ENCODE results near the gene XNDC1N.
A peak's percentile ranks its signal among the peaks of the same experiment; 100 is the strongest.
"Not testable (repeated sequence)": the region's sequence is repeated elsewhere in the genome, so short reads cannot be mapped to it uniquely, and the experiment has no call there.

Gene XNDC1N

DNA sequence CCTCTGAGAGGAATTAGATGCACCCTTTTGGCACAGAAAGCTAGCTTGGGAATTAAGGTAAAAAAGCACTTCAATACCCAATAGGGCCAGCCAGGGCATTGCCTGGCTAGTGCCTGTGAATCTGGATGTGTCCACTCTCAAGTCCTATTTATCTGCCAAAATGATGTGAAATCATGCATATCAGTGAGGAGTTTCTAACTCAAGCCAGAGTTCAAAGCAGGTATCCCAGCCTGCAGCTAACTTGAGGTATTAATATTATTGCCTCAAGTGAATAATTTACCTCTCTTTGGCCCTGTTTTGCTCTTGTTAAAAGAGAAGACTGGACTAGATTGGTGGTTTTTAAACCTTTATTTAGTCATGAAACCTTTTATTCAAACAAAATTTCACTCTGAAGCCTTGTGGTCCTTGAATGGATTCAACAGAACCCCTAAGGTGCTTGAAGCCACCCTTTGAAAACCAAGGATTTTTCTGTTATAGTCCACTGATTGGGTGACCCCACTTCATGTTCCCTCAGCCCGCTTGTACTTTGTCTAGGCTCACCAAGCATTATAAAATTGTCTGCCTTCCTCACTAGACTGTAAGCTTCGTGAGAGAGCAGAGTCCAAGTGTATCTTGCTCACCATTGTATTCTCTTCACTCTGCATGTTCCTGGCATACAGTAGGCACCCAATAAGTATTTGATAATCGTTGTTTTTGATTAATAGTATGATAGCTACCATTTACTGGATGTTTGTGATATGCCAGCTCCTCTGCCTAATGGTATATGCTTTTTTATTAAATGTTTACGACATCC is 4.9 kb upstream of the XNDC1N start:
- no peak for DNase-seq (ENCODE audit: low read depth in 2 of 2, low spot score in 1 of 2)

DNA sequence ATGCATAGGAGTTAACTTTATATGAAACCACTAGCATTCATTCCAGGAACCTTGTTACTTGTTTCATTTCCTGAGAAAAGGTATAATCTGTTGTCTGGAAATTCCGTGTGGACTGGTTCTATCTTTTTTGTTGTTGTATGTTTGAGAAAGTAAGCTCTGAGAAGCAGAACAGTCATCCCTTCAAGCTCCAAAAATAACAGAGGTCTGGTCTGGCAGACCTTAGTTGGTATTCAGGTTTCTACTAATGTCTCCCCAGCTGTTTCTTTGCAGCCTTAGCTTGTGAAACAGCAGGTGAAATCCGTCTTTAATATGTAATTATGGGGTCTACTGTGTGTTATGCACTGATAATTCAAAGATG is 2.8 kb upstream of the XNDC1N start:
- no peak for DNase-seq (ENCODE audit: low read depth in 2 of 2, low spot score in 1 of 2)

DNA sequence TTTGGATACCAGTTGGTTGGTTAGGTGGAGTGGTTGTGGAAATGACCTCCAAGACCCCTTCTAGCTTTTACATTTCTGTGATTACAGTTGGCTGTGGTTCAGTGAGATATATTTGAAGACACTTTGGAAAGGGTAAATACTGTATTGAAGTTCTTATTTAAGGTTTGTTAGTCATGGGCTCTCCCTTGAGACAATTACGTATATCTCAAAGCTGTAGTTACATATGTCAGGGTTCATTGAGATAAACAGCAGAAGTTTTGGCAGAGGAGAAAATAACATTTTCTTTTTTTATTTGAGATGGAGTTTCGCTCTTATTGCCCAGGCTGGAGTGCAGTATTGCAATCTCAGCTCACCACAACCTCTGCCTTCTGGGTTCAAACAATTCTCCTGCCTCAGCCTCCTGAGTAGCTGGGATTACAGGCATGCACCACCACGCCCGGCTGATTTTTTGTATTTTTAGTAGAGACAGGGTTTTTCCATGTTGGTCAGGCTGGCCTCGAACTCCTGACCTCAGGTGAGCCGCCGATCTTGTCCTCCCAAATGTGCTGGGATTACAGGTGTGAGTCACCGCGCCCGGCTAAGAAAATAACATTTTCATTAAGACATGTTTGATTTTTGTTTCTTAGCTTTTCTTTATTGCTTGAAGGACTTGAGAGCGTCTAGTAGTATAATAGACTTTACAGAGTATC is 2.3 kb upstream of the XNDC1N start:
- no peak for DNase-seq (ENCODE audit: low read depth in 2 of 2, low spot score in 1 of 2)

DNA sequence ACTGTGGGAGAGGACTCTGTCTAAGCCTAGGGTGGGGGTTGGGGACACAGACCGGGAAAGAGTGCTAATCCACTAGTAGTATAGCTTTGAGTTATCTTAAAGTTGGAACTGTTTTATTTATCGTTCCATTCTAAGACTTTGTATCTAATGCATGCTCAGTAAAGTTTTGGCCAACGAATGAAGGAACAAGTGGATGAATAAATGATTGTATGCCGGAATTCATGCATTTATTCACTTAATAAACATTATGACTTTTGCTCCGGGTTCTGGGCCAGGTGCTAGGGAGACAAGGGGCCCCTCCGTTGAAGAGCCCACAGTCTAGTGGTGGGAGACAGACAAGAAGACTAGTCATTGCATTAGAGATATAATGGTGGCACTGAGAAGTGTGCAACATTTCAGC is 1.1 kb upstream of the XNDC1N start:
- DNase-seq (ENCODE audit: low read depth in 2 of 2, low spot score in 1 of 2) = no peak

DNA sequence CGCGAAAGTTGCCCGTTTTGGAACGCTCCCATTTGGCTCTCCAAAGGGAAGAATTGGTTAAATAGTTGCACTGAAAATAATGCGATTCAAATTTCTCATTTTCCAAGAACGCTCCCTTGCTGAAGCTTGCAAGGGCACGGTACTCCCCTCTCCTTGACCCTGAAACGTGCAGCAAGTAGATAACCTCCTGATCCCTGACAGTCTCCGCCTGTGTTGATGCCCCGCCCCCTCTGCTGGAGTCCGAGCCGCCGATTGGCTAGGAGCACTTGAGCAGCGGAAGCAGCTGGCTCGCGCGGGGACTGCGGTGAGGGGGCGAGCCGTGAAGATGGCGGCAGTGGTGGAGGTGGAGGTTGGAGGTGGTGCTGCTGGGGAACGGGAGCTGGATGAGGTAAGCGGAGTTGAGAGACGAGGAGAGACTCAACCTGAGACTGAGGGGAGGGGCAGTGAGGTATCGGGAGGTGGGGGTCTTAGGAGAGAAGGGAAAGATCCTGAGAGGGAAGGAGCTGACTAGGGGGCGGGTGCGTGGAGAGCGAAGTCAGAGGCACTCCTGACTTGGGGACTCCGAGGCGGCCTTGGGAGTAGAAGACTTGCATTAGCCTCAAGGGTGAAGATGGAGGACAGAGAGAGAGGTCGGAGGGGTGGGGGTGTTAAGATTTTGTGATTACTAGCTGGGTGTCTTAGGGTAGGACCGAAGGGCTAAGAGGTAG is 496 bp upstream of the XNDC1N start, which contains the start of gene RNF121:
RNF121 (plus strand) TSS at position 310 of the 707 bp plus-strand sequence; CDS start at position 326, 16 bp downstream.
- DNase-seq (ENCODE audit: low read depth in 2 of 2, low spot score in 1 of 2) = peak; percentile 91 to 93

DNA sequence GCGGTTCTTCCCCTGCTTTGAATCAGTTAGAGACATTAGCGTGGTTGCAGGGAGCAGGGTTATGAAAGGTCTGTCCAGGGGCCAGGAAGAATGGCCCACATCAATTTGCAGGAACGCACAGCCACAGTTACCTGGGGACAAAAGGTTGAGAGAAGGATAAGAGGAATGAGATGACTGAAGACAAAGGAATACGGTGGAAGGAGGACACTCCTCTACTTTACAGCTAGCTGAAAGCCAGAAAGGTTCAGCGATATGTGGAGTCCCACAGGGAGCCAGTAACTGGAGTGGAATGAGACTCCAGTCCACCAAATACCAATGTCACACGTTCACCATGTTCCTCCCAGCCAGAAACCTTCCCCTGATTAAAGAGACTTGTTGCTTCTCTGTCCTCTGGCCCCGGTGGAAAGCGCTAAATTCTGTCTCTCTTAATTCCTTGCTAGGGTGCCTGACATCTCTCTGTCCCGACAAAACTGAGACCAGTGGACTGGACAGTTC is 10.7 kb downstream of the XNDC1N start:
- DNase-seq (ENCODE audit: low read depth in 2 of 2, low spot score in 1 of 2) = no peak

DNA sequence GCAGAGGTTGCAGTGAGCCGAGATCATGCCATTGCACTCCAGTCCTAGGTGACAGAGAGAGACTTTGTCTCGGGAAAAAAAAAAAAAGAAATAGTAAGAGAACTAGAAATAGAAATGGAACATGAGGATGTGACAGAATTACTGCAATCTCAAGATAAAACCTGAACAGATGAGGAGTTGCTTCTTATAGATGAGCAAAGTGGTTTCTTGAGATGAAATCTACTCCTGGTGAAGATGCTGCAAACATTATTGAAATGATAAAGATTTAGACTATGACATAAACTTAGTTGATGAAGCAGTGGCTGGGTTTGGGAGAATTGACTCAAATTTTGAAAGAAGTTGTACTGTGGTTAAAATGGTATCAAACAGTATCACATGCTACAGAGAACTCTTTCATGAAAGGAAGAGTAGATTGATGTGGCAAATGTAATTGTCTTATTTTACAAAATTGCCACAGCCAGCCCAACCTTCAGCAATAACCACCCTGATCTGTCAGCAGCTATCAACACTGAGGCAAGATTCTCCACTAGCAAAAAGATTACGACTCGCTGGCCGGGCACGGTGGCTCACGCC is 13.7 kb downstream of the XNDC1N start:
- no peak for DNase-seq (ENCODE audit: low read depth in 2 of 2, low spot score in 1 of 2)

DNA sequence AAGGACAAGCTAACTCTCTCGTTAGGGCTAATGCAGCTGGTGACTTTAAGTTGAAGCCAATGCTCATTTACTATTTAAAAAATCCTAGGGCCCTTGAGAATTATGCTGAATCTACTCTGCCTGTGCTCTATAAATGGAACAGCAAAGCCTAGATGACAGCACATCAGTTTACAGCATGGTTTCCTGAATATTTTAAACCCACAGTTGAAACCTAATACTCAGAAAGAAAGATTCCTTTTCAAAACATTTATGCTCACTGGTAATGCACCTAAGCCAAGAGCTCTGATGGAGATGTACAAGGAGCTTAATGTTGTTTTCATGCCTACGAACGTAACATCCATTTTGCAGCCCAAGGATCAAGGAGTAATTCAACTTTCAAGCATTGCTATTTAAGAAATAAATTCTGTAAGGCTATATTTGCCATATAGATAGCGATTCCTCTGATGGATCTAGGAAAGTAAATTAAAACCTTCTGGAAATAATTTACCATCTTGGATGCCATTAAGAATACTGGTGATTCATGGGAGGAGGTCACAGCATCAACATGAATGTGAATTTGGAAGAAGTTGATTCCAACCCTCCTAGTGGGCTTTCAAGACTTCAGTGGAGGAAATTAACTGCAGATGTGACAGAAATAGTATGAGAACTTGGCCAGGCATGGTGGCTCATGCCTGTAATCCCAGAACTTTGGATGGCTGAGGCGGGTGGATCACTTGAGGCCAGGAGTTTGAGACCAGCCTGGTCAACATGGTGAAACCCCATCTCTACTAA is 14.5 kb downstream of the XNDC1N start:
- no peak for DNase-seq (ENCODE audit: low read depth in 2 of 2, low spot score in 1 of 2)

DNA sequence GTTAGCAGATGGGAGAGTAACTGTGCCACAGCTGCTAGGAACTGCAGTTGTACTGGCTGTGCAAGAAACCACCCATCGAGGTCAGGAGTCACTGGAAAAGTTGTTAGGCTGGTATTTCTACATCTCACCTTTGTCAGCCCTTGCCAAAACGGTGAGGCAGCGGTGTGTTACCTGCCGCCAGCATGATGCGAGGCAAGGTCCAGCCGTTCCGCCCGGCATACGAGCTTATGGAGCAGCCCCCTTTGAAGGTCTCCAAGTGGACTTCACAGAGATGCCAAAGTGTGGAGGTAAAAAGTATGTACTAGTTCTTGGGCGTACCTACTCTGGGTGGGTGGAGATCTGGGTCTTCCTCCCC is 16.4 kb downstream of the XNDC1N start:
- not testable (repeated sequence) for DNase-seq (ENCODE audit: low read depth in 2 of 2, low spot score in 1 of 2)

DNA sequence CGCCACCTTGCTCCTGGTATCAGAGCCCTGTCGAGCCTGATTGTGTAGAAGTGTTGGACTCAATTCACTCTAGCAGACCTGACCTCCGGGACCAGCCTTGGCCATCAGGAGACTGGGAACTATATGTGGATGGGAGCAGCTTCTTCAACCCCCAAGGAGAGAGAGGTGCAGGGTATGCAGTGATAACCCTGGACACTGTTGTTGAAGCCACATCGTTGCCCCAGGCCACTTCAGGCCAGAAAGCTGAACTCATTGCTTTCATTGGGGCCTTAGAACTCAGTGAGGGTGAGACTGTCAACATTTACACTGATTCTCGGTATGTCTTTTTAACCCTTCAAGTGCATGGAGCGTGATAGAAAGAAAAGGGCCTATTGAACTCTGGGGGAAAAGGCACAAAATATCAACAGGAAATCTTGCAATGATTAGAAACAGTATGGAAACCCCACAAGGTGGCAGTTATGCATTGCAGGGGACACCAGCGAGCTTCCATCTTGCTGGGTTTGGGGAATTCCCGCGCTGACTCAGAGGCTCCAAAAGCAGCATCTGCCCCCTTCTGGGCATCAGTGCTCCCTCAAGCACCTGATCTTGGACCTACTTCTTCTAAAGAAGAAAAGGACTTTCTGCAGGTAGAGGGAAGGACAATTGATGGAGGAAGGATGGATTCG is 16.9 kb downstream of the XNDC1N start:
- DNase-seq (ENCODE audit: low read depth in 2 of 2, low spot score in 1 of 2) = not testable (repeated sequence)

DNA sequence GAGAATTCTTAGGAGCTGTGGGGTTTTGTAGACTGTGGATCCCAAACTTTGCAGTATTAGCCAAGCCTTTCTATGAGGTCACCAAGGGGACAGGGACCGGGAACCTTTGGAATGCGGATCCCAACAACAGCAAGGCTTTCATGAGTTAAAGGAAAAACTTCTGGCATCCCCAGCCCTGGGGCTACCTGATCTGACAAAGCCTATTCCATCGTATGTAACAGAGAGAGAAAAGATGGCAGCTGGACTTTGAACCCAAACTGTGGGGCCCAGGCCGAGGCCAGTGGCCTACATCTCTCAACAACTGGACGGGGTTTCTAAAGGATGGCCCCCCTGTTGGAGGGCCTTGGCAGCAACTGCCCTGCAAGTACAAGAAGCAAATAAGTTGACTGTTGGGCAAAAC is 17.6 kb downstream of the XNDC1N start:
- DNase-seq (ENCODE audit: low read depth in 2 of 2, low spot score in 1 of 2) = not testable (repeated sequence)

DNA sequence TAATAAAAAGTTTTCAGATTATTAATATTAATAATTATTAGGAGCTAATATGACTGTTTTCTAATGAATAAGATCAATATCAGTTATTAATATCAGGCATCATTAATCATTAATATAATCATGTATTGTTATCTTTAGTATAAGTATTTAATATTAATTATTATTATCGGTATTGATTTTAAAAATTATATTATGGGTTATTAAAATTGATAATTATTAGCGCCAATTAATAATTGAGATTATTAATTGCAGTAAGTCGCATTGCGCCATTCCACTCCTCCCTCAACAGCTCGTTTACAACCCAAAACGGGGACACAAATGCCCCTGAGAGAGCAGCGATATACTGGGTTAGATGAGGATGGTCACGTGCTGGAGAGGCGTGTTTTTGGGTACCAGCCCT is 20.2 kb downstream of the XNDC1N start:
- DNase-seq (ENCODE audit: low read depth in 2 of 2, low spot score in 1 of 2) = no peak

DNA sequence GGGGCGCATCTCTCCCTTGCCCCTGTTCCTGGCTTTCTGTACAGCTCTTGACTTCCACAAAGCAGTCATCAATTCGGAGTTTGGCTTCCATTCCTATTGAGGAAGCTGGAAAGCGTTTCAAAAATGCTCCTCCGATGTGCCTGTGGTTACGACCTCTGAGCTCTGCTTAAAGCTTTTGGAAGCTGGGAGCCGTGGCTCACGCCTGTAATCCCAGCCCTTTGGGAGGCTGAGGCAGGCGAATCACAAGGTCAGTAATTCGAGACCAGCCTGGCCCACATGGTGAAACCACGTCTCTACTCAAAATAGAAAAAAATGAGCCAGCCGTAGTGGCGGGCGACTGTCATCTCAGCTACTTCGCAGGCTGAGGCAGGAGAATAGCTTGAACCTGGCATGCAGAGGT is 27.3 kb downstream of the XNDC1N start:
- not testable (repeated sequence) for DNase-seq (ENCODE audit: low read depth in 2 of 2, low spot score in 1 of 2)

DNA sequence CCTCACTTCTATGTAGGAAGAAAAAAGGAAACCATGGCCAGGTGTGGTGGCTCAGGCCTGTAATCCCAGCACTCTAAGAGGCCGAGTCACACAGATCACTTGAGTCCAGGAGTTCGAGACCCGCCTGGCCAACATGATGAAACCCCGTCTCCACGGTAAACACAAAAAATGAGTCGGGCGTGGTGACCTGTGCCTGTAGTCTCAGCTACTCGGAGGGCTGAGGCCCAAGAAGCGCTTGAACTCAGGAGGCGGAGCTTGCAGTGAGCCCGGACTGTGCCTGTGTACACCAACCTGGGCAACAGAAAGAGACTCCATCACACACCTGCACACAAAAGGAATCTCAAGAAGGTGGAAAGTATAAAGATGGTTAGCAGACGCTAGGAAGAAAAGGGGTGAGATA is 32.4 kb downstream of the XNDC1N start:
- DNase-seq (ENCODE audit: low read depth in 2 of 2, low spot score in 1 of 2) = no peak

DNA sequence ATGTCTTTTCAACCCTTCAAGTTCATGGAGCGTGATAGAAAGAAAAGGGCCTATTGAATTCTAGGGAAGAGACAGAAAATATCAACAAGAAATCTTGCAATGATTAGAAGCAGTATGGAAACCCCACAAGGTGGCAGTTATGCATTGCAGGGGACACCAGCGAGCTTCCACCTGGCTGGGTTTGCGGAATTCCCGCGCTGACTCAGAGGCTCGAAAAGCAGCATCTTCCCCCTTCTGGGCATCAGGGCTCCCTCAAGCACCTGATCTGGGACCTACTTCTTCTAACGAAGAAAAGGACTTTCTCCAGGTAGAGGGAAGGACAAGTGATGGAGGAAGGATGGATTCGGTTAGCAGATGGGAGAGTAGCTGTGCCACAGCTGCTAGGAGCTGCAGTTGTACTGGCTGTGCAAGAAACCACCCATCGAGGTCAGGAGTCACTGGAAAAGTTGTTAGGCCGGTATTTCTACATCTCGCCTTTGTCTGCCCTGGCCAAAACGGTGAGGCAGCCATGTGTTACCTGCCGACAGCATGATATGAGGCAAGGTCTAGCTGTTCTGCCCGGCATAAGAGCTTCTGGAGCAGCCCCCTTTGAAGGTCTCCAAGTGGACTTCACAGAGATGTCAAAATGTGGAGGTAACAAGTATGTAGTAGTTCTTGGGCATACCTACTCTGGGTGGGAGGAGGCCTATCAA is 39.1 kb downstream of the XNDC1N start:
- DNase-seq (ENCODE audit: low read depth in 2 of 2, low spot score in 1 of 2) = not testable (repeated sequence)

DNA sequence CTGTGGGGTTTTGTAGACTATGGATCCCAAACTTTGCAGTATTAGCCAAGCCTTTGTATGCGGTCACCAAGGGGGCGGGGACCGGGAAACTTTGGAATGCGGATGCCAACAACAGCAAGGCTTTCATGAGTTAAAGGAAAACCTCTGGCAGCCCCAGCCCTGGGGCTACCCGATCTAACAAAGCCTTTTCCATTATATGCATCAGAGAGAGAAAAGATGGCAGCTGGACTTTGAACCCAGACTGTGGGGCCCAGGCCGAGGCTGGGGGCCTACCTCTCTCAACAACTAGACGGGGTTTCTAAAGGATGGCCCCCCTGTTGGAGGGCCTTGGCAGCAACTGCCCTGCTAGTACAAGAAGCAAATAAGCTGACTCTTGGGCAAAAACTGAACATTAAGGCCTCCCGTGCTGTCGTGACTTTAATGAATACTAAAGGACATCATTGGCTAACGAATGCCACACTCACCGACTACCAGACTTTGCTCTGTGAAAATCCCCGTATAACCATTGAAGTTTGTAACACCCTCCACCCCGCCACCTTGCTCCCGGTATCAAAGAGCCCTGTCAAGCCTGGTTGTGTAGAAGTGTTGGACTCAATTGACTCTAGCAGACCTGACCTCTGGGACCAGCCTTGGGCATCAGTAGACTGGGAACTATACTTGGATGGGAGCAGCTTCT is 39.9 kb downstream of the XNDC1N start:
- DNase-seq (ENCODE audit: low read depth in 2 of 2, low spot score in 1 of 2) = not testable (repeated sequence)

DNA sequence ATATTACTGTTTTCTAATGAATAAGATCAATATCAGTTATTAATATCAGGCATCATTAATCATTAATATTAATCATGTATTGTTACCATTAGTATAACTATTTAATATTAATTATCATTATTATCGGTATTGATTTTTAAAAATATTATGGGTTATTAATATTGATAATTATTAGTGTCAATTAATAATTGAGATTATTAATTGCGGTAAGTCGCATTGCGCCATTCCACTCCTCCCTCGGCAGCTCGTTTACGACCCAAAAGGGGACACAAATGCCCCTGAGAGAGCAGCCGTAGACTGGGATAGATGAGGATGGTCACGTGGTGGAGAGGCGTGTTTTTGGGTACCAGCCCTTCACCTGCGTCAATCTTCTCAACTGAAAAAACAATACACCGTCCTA is 42.6 kb downstream of the XNDC1N start:
- DNase-seq (ENCODE audit: low read depth in 2 of 2, low spot score in 1 of 2) = not testable (repeated sequence)

All from stimulated activated CD8-positive, alpha-beta memory T cell treated with anti-CD3 and anti-CD28 coated beads, Interleukin-4, amount 100 ng/mL, for 1 hour (primary cell).